ENCODE data around the gene ERGIC1. TPM values are rescaled to one million over a fixed set of nuclear protein-coding genes. Genes with fewer than 3 reads are reported as not detected.

Gene ERGIC1
- polyA plus RNA-seq, 1 donor from 2014 or later: 59.1 TPM

DNA sequence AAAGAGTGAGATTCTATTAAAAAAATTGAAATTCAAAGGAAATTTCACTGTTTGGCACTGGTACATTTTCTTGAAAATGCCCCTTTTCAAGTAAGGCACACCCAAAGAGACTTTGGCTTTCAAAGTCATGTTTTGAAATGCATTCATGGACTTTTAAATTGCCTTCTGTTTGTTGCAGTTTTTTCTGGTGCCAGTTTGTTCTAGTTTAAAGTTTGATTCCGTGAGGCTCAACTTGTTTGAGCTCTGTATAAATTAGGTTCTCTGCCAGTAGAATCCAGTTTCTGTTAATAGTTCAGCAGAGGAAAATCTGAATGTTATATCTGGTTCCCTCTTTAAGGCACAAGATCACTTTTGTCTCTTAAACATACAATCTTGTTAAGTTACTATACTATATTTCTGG is 165.9 kb downstream of the ERGIC1 start:
- no peaks in the 10 kb centered on the region for H3K9me2 ChIP-seq (ENCODE audit: insufficient read depth, low read length)
- peaks cover 26% of the 10 kb centered on the region for H3K79me2 ChIP-seq (replicated peaks; ENCODE audit: insufficient read depth, low read length)
- TF ChIP-seq, protein P1, sequence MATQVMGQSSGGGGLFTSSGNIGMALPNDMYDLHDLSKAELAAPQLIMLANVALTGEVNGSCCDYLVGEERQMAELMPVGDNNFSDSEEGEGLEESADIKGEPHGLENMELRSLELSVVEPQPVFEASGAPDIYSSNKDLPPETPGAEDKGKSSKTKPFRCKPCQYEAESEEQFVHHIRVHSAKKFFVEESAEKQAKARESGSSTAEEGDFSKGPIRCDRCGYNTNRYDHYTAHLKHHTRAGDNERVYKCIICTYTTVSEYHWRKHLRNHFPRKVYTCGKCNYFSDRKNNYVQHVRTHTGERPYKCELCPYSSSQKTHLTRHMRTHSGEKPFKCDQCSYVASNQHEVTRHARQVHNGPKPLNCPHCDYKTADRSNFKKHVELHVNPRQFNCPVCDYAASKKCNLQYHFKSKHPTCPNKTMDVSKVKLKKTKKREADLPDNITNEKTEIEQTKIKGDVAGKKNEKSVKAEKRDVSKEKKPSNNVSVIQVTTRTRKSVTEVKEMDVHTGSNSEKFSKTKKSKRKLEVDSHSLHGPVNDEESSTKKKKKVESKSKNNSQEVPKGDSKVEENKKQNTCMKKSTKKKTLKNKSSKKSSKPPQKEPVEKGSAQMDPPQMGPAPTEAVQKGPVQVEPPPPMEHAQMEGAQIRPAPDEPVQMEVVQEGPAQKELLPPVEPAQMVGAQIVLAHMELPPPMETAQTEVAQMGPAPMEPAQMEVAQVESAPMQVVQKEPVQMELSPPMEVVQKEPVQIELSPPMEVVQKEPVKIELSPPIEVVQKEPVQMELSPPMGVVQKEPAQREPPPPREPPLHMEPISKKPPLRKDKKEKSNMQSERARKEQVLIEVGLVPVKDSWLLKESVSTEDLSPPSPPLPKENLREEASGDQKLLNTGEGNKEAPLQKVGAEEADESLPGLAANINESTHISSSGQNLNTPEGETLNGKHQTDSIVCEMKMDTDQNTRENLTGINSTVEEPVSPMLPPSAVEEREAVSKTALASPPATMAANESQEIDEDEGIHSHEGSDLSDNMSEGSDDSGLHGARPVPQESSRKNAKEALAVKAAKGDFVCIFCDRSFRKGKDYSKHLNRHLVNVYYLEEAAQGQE (IDR thresholded peaks at IDR 0.05; ENCODE audit: borderline replicate concordance): no peak
- TF ChIP-seq POLR2AphosphoS5 (IDR thresholded peaks at IDR 0.05): no peak
- no peak for TF ChIP-seq EZH2 (IDR thresholded peaks at IDR 0.05; ENCODE audit: borderline replicate concordance, insufficient read depth, low read length, poor library complexity, severe bottlenecking)
- no peak for TF ChIP-seq RAD21 (conservative IDR thresholded peaks at IDR 0.05)
- no peak for TF ChIP-seq EP300 (conservative IDR thresholded peaks at IDR 0.05; ENCODE audit: poor library complexity, severe bottlenecking)
- TF ChIP-seq MXI1 (conservative IDR thresholded peaks at IDR 0.05; ENCODE audit: poor library complexity, severe bottlenecking): no peak
- TF ChIP-seq, protein P2, sequence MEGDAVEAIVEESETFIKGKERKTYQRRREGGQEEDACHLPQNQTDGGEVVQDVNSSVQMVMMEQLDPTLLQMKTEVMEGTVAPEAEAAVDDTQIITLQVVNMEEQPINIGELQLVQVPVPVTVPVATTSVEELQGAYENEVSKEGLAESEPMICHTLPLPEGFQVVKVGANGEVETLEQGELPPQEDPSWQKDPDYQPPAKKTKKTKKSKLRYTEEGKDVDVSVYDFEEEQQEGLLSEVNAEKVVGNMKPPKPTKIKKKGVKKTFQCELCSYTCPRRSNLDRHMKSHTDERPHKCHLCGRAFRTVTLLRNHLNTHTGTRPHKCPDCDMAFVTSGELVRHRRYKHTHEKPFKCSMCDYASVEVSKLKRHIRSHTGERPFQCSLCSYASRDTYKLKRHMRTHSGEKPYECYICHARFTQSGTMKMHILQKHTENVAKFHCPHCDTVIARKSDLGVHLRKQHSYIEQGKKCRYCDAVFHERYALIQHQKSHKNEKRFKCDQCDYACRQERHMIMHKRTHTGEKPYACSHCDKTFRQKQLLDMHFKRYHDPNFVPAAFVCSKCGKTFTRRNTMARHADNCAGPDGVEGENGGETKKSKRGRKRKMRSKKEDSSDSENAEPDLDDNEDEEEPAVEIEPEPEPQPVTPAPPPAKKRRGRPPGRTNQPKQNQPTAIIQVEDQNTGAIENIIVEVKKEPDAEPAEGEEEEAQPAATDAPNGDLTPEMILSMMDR (IDR thresholded peaks at IDR 0.05; ENCODE audit: poor library complexity, severe bottlenecking): no peak
- TF ChIP-seq TAF1 (IDR thresholded peaks at IDR 0.05; ENCODE audit: low read depth): no peak
- no peak for TF ChIP-seq SMC3 (conservative IDR thresholded peaks at IDR 0.05; ENCODE audit: poor library complexity)
- H3K27me3 ChIP-seq (ENCODE audit: insufficient read depth, low read depth, low read length): no peaks in the 10 kb centered on the region
- H3K4me3 ChIP-seq (ENCODE audit: low read length): no peak overlapping the region
- H3K9ac ChIP-seq (ENCODE audit: low read length): no peak overlapping the region
- H4K20me1 ChIP-seq (ENCODE audit: insufficient read depth): peaks cover 4% of the 10 kb centered on the region
- no peaks in the 10 kb centered on the region for H3K9me3 ChIP-seq (ENCODE audit: low read length)
- H3K4me2 ChIP-seq (ENCODE audit: low read length): no peak overlapping the region
- no peaks in the 10 kb centered on the region for H3F3A ChIP-seq (ENCODE audit: insufficient read depth, low read length, poor library complexity, severe bottlenecking)
- H2AFZ ChIP-seq (ENCODE audit: low read depth, low read length): no peak overlapping the region
- H3K27ac ChIP-seq (ENCODE audit: low read length): no peak overlapping the region
- no peaks in the 10 kb centered on the region for H3K36me3 ChIP-seq (ENCODE audit: insufficient read depth, low read length)

DNA sequence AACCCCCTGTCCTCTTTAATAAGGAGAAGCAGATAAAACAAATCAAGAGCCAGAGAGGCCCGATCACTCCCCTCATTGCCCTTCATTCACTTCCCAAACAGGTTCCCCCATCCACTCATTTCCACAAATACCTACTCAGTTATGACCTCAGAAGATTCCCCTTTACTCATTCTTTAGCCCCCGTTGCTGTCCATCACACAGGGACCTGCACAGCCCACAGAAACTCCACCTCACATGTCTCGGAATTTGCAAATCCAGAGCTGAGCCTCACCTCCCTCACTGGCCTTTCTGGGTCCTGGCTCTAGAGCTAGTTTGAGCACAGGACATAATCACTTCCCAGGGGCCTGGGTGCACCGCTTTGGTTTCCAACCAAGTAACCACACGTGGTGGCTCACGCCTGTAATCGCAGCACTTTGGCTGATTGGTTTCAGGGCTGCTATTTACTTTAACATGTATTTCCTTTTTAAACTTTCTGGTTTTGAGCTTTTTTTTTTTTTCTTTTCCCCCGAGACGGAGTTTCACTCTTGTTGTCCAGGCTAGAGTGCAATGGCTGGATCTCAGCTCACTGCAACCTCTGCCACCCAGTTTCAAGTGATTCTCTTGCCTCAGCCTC is 167.3 kb downstream of the ERGIC1 start:
- Histone ChIP-seq H3F3A (ENCODE audit: insufficient read depth, low read length, poor library complexity, severe bottlenecking) (no peaks in the 10 kb centered on the region), H3K27ac (ENCODE audit: low read length) (no peak overlapping the region), H3K9ac (ENCODE audit: low read length) (no peak overlapping the region), H4K20me1 (ENCODE audit: insufficient read depth) (peaks cover 4% of the 10 kb centered on the region), H3K9me2 (ENCODE audit: insufficient read depth, low read length) (no peaks in the 10 kb centered on the region), H3K27me3 (ENCODE audit: insufficient read depth, low read depth, low read length) (no peaks in the 10 kb centered on the region), H3K4me3 (ENCODE audit: low read length) (no peak overlapping the region), H3K4me2 (ENCODE audit: low read length) (no peak overlapping the region), H3K36me3 (ENCODE audit: insufficient read depth, low read length) (no peaks in the 10 kb centered on the region), H3K79me2 (replicated peaks; ENCODE audit: insufficient read depth, low read length) (peaks cover 34% of the 10 kb centered on the region), H3K9me3 (ENCODE audit: low read length) (no peaks in the 10 kb centered on the region), H2AFZ (ENCODE audit: low read depth, low read length) (no peak overlapping the region)
- TF ChIP-seq EP300 (conservative IDR thresholded peaks at IDR 0.05; ENCODE audit: poor library complexity, severe bottlenecking) (no peak), RAD21 (conservative IDR thresholded peaks at IDR 0.05) (no peak), EZH2 (IDR thresholded peaks at IDR 0.05; ENCODE audit: borderline replicate concordance, insufficient read depth, low read length, poor library complexity, severe bottlenecking) (no peak), SMC3 (conservative IDR thresholded peaks at IDR 0.05; ENCODE audit: poor library complexity) (no peak), POLR2AphosphoS5 (IDR thresholded peaks at IDR 0.05) (no peak), TAF1 (IDR thresholded peaks at IDR 0.05; ENCODE audit: low read depth) (no peak), MXI1 (conservative IDR thresholded peaks at IDR 0.05; ENCODE audit: poor library complexity, severe bottlenecking) (no peak)
- TF ChIP-seq, protein P2 (IDR thresholded peaks at IDR 0.05; ENCODE audit: poor library complexity, severe bottlenecking): no peak
- TF ChIP-seq, protein P1 (IDR thresholded peaks at IDR 0.05; ENCODE audit: borderline replicate concordance): no peak
